Measurements from ENCODE around the gene EXOC4. TPM values are rescaled to one million over a fixed set of nuclear protein-coding genes. Genes with fewer than 3 reads are reported as not detected.

Gene EXOC4
- polyA plus RNA-seq, 1 experiment, result 45.9 TPM

- no peak for DNase-seq (ENCODE audit: low read depth)
- no peak for TF ChIP-seq CTCF (IDR thresholded peaks at IDR 0.05; ENCODE audit: insufficient read depth, low read depth, low read length)
- no peaks in the 10 kb centered on the region for H3K27me3 ChIP-seq (ENCODE audit: control insufficient read depth, insufficient read depth, low read length)
- H3K4me3 ChIP-seq (ENCODE audit: low read depth, low read length), result no peak overlapping the region
- 0 out of 2 replicates have a peak, but pooled peaks cover 1% of the 10 kb centered on the region for H3K36me3 ChIP-seq (ENCODE audit: control insufficient read depth, insufficient read depth, low read length)
- CTCF ChIA-PET, result interaction anchor here (0.5 to 0.9 kb wide), 2 partner anchors 396 to 587 kb away, joined by 3 read pairs; no protein-coding TSS in a partner anchor
- POLR2A ChIA-PET, result no interaction called here
Observed at GRCh38 chr7:133429371-133429770, 176.5 kb downstream of the EXOC4 start.

GRCh38 chr7:133431134-133431724 is 178.4 kb downstream of the EXOC4 start:
- no peak for TF ChIP-seq CTCF (IDR thresholded peaks at IDR 0.05; ENCODE audit: insufficient read depth, low read depth, low read length)
- CTCF ChIA-PET, result interaction anchor here (0.6 to 1.0 kb wide), 2 partner anchors 12 to 758 kb away, joined by 3 read pairs; no protein-coding TSS in a partner anchor
- POLR2A ChIA-PET, result no interaction called here
- DNase-seq (ENCODE audit: low read depth), result no peak
- Histone ChIP-seq H3K27me3 (ENCODE audit: control insufficient read depth, insufficient read depth, low read length) (no peaks in the 10 kb centered on the region), H3K36me3 (ENCODE audit: control insufficient read depth, insufficient read depth, low read length) (0 out of 2 replicates have a peak, but pooled peaks cover 1% of the 10 kb centered on the region), H3K4me3 (ENCODE audit: low read depth, low read length) (no peak overlapping the region)

GRCh38 chr7:133433165-133433812 is 180.4 kb downstream of the EXOC4 start:
- no peak for DNase-seq (ENCODE audit: low read depth)
- ChIA-PET POLR2A (no interaction called here), CTCF (interaction anchor here (0.8 to 2.2 kb wide), 4 partner anchors 11 to 1744 kb away, joined by 3 to 10 read pairs (median 4); no protein-coding TSS in a partner anchor)
- H3K27me3 ChIP-seq (ENCODE audit: control insufficient read depth, insufficient read depth, low read length), result no peaks in the 10 kb centered on the region
- H3K36me3 ChIP-seq (ENCODE audit: control insufficient read depth, insufficient read depth, low read length), result 0 out of 2 replicates have a peak, but pooled peaks cover 1% of the 10 kb centered on the region
- TF ChIP-seq CTCF (IDR thresholded peaks at IDR 0.05; ENCODE audit: insufficient read depth, low read depth, low read length), result no peak
- no peak overlapping the region for H3K4me3 ChIP-seq (ENCODE audit: low read depth, low read length)

- ChIA-PET POLR2A (interaction anchor here (0.6 to 0.7 kb wide), 3 partner anchors 15 to 288 kb away, joined by 3 to 4 read pairs (median 3); no protein-coding TSS in a partner anchor), CTCF (interaction anchor here (0.5 to 2.2 kb wide), 23 partner anchors 8 to 1745 kb away, joined by 3 to 14 read pairs (median 3); no protein-coding TSS in a partner anchor)
- no peak for DNase-seq (ENCODE audit: low read depth)
- no peak overlapping the region for H3K4me3 ChIP-seq (ENCODE audit: low read depth, low read length)
- 0 out of 2 replicates have a peak, but pooled peaks cover 1% of the 10 kb centered on the region for H3K36me3 ChIP-seq (ENCODE audit: control insufficient read depth, insufficient read depth, low read length)
- H3K27me3 ChIP-seq (ENCODE audit: control insufficient read depth, insufficient read depth, low read length), result no peaks in the 10 kb centered on the region
- TF ChIP-seq CTCF (IDR thresholded peaks at IDR 0.05; ENCODE audit: insufficient read depth, low read depth, low read length), result peak; percentile 54
Observed at GRCh38 chr7:133434246-133434865, 181.5 kb downstream of the EXOC4 start.

- TF ChIP-seq CTCF (IDR thresholded peaks at IDR 0.05; ENCODE audit: insufficient read depth, low read depth, low read length), result no peak
- H3K27me3 ChIP-seq (ENCODE audit: control insufficient read depth, insufficient read depth, low read length), result no peaks in the 10 kb centered on the region
- no peaks in the 10 kb centered on the region for H3K36me3 ChIP-seq (ENCODE audit: control insufficient read depth, insufficient read depth, low read length)
- ChIA-PET CTCF (interaction anchor here (1.4 kb wide), 1 partner anchor 417 kb away, joined by 4 read pairs; no protein-coding TSS in a partner anchor), POLR2A (interaction anchor here (0.7 kb wide), 1 partner anchor 121 kb away, joined by 14 read pairs; no protein-coding TSS in a partner anchor)
- DNase-seq (ENCODE audit: low read depth), result peak; percentile 34
- H3K4me3 ChIP-seq (ENCODE audit: low read depth, low read length), result no peak overlapping the region
Observed at GRCh38 chr7:133436014-133436428, 183.1 kb downstream of the EXOC4 start.
